NCI-H2227 treated with DMSO at 0.1 percent for 48 hours (cell line): ENCODE measurements around the gene RNF112.

Experiments used
- DNase-seq: peaks from one replicate; lab custom pipeline; 2025; lab: John Stamatoyannopoulos, UW

The RNF112 gene

GRCh38 chr17:19375732-19376131 is 35.3 kb upstream of the RNF112 start:
- no peak for DNase-seq

GRCh38 chr17:19376811-19377210 is 34.2 kb upstream of the RNF112 start:
- DNase-seq = no peak

GRCh38 chr17:19377602-19378415 is 33.2 kb upstream of the RNF112 start:
- peak; percentile 94 for DNase-seq

GRCh38 chr17:19378416-19379360 is 32.3 kb upstream of the RNF112 start, which contains the start of gene MAPK7:
TSS of gene MAPK7 (plus strand) at chr17:19378498. CDS start at chr17:19378901, 403 bp downstream.
- no peak for DNase-seq

GRCh38 chr17:19379361-19380065 is 31.5 kb upstream of the RNF112 start:
- no peak for DNase-seq

GRCh38 chr17:19380481-19381301 is 30.3 kb upstream of the RNF112 start:
- DNase-seq = no peak

GRCh38 chr17:19381361-19381740 is 29.7 kb upstream of the RNF112 start:
- no peak for DNase-seq

- DNase-seq = no peak
Observed at GRCh38 chr17:19381741-19382444, 29.1 kb upstream of the RNF112 start.

- no peak for DNase-seq
Observed at GRCh38 chr17:19382531-19383444, 28.2 kb upstream of the RNF112 start.

GRCh38 chr17:19383681-19384470 is 27.2 kb upstream of the RNF112 start:
- DNase-seq = no peak

GRCh38 chr17:19384723-19385391 is 26.2 kb upstream of the RNF112 start:
- DNase-seq = no peak

GRCh38 chr17:19385521-19385983 is 25.5 kb upstream of the RNF112 start:
- no peak for DNase-seq

- DNase-seq = no peak
Observed at GRCh38 chr17:19386051-19386929, 24.7 kb upstream of the RNF112 start.

GRCh38 chr17:19386974-19387920 is 23.8 kb upstream of the RNF112 start, which contains the start of gene MFAP4:
TSS of gene MFAP4 (minus strand) at chr17:19387190. CDS start at chr17:19387155, 35 bp downstream.
- peak; percentile 26 for DNase-seq

GRCh38 chr17:19387921-19388521 is 23.0 kb upstream of the RNF112 start:
- DNase-seq = no peak
